Measurements from ENCODE around the gene JPH3.

DNA sequence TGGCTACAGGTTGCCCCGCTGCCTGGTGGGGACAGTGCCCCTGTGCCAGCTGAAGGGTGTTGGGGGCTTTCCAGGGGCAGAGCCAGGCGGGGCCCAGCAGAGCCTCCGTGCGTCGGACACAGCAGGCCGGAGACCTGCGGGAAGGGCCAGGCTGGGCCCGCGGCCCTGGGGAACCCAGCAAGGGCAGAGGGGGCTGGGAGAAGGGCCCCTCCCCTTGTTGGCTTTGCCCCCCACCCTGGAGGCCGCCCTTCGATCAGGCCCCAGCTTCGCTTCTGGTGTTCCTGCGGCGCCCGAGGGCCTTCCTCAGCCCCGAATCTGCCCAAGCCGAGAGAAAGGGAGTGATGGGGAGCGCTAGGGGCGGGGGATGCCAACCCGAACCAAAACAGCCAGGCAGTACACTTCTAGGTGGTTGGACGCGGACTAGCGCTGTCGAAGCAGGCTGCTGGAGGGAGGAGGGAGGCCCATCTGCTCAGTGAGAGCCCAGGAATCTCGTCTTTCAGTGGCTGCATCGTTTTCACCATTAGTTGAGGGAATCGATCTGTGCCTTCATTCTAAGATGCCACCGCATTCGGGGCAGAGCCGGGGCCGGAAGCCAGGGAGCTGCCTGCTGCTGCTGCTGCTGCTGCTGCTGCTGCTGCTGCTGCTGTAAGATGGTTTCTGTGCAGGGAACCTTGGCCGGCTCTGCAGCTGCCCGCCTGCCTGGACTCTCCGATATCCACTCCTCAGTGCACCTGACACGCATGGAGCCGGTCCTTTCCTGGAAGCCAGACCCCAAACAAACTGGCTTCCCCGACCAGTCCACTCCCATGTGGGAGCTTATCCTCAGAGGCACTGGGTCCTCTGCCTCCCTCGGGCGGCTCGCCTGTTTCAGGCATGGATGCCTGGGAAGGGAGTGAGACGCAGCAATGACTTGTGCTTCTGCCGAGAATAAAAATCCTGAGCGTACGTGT, 1.7 kb downstream of the JPH3 start:
- TF ChIP-seq, protein P1, sequence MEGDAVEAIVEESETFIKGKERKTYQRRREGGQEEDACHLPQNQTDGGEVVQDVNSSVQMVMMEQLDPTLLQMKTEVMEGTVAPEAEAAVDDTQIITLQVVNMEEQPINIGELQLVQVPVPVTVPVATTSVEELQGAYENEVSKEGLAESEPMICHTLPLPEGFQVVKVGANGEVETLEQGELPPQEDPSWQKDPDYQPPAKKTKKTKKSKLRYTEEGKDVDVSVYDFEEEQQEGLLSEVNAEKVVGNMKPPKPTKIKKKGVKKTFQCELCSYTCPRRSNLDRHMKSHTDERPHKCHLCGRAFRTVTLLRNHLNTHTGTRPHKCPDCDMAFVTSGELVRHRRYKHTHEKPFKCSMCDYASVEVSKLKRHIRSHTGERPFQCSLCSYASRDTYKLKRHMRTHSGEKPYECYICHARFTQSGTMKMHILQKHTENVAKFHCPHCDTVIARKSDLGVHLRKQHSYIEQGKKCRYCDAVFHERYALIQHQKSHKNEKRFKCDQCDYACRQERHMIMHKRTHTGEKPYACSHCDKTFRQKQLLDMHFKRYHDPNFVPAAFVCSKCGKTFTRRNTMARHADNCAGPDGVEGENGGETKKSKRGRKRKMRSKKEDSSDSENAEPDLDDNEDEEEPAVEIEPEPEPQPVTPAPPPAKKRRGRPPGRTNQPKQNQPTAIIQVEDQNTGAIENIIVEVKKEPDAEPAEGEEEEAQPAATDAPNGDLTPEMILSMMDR (IDR thresholded peaks at IDR 0.05), result no peak
- TF ChIP-seq MAFK (IDR thresholded peaks at IDR 0.05; ENCODE audit: partially characterized antibody) (no peak), HDAC2 (IDR thresholded peaks at IDR 0.05) (no peak), RFX5 (IDR thresholded peaks at IDR 0.05) (no peak)
